Measurements from ENCODE around the gene RNF222.
A peak's percentile ranks its signal among the peaks of the same experiment; 100 is the strongest.

RNF222 gene, protein sequence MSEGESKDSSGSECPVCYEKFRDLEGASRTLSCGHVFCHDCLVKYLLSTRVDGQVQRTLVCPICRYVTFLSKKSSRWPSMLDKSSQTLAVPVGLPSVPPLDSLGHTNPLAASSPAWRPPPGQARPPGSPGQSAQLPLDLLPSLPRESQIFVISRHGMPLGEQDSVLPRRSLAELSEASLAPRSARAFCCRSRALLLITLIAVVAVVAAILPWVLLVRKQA
- 0 to 0.24 reads per million in 2 experiments for total RNA-seq

DNA sequence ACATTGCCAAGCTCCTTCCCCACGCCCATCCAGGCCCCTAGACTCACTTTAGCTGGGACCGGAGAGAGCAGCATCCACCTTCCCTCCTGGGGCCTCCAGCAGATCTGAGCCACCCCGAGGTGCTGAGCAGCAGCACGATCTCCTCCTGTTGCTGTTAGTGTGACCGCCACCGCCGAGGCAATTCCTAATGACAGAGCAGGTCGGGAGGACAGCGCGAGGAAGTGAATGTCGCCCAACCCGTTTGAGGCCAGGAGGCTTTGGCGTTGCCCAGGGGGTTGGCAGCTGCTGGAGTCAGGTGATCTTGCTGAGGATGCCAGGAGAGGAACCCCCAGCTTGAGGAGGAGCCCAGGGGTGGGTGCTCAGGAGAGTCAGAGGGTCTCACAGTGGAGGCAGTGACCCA lies at the start of gene RNF222:
RNF222 (minus strand) TSS at position 192 of the 400 bp plus-strand sequence. CDS start 4,366 bp downstream, outside the sequence.
- DNase-seq (ENCODE audit: low read depth), result no peak

DNA sequence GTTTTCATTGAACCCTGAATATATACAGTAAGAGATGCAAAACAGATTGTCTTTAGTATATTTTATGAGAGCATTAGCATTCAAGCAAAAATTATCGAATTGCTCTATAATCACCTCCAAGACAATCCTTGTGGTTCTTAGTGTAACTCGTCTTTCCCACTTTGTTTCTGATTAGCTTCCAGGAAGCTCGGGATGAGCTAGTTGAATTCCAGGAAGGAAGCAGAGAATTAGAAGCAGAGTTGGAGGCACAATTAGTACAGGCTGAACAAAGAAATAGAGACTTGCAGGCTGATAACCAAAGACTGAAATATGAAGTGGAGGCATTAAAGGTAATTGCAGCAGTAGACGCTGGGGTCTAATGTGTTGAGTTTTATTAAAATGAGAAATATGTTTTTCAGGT lies 47.9 kb upstream of the RNF222 start:
- DNase-seq (ENCODE audit: low read depth), result no peak

DNA sequence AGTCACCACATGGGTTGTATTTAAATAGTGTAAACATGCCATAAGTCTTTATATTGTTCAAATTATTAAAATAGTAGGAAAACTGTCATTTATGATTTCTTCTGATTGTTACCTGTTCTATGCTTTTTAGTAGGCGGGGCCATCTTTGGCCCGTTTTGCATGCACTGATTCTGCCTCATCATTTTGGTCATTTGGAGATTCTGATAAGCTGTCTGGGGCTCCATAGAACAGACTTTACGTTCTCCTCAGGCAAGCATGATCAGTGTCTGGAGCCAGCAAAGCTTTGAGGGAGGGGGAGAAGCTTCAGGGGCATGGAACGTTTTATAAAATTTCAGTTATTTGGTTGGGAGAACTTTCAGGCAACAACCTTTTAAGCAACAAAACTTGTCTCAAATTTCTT lies 46.9 kb upstream of the RNF222 start:
- DNase-seq (ENCODE audit: low read depth), result no peak

DNA sequence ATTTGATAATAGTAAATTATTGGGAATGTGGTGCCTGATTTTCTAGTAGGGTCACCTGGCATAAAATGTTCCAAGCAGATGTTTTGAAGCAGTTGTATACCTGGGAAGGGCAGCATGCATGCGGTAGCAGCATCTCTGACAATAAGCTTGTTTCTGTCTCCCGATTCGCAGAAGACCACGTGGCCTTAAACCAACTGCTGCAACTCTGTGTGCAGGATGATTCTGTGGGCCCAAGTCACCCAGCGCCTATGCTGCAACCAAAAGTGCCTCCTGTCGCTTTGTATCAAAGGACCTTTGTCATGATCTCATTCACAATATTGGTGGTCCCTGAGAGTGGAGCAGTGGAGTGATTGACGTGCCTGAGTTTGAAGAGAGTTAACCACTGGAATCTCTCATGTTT lies 46.1 kb upstream of the RNF222 start:
- DNase-seq (ENCODE audit: low read depth), result no peak

DNA sequence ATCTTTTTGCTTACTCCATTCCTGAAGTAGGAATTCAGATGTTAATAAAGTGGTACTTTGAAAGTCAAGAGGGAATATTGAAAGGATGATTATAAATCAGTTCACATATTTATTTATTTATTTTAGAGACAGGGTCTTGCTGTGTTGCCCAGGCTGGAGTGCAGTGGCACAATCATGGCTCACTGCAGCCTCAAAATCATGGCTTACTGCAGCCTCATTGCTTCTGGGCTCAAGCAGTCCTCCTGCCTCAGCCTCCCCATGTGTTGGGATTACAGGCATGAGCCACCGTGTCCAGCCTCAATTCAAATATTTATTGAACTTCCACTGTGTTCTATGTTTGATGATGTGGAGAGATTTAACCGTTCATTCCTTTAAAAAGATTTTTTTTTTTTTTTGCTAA lies 44.7 kb upstream of the RNF222 start:
- DNase-seq (ENCODE audit: low read depth), result no peak

DNA sequence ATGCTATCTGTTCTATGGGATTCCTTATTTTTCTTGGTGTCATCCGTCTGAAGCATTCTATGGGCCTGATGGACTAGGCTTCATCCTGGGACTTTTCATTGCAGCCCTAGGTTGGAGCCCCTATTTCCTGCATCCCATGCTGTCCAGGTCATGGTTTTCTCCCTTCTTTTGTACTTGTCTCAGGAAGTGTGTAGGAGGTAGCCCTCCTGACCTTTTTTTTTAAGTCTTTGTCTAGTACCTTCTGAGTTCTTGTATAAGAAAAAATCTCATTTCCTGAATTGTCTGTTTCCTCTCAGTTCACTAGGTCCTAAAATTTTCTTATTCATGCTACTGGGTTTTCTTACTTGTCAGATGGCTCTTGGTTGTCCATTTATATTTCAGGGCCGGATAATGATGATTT lies 44.1 kb upstream of the RNF222 start:
- no peak for DNase-seq (ENCODE audit: low read depth)

DNA sequence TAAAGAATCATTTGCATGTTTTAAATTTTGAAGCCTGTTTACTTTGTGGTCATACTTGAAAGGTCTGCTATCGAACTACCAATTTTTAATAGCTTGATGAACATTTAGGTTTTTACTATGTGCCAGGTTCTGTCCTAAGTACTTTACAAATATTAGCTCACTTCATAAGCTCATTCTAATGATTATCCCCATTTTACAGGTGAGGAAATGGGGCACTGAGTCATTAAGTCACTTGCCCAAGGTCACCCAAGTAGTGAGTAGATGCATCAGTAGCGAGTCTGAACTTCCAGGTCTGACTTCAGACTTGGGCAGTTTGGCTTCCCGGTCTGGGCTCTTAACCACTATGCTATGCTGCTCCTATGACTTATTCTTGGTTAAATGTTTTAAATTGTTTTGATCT lies 42.1 kb upstream of the RNF222 start:
- no peak for DNase-seq (ENCODE audit: low read depth)

DNA sequence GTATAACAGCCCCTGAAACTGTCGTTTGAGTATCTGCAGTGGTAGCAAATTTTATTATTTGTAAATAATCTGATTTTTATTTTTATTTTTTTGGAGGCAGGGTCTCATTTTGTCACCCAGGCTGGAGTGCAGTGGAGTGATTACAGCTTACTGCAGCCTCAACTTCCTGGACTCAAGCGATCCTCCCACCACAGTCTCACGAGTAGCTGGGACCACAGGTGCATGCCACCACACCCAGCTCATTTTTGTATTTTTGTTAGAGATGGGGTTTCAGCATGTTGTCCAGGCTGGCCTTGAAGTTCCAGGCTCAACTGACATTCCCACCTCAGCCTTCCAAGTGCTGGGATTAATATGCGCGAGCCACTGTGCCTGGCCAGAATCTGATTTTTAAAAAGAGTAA lies 40.8 kb upstream of the RNF222 start:
- no peak for DNase-seq (ENCODE audit: low read depth)

DNA sequence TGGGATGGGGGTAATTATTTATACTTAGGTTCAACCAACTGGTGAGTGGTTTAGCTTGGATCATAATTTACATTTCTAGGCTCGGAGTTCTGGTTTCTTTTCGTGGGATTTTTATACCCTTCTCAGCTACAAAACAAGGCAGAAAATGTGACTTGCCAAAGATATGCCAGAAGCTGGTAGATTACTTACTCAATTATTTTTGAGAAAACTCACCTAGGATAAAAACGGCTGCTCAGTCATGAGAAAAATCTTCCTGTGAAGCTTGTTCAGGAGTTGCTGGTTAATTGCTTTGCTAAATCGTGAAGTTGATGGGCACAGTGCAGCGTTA lies 39.2 kb upstream of the RNF222 start:
- DNase-seq (ENCODE audit: low read depth), result no peak

DNA sequence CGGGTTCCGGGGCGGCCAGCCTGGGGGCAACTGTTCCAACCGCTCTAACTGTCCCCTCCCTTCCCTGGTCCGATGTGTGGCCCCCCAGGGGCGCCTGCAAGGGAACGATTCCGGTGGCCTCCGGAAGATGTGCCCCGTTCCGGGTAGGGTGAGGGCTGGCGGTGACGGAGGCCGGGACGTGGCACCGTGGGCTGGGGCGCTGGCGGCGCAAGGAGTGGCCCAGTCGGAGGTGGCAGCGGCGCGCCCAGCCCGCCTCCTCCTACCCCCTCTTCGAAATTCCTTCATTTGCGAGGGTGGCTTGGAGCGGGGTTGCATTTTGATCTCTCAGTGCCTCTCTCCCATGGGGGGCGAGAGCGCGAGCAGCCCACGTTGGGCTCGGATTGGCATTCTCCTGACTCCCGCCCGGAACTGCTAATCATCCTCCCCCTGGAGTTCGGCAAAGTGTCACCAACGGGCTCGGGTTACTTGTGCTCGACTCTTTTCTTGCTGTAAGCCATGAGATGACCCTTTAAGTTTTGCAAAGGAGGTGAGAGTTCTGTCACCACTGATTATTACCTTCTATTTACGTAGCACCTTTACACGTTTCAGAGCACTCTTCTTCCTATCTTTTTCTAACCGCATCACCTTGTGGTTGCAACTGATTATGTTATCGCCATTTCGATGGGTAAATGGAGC lies 38.7 kb upstream of the RNF222 start:
- DNase-seq (ENCODE audit: low read depth), result peak; percentile 39

DNA sequence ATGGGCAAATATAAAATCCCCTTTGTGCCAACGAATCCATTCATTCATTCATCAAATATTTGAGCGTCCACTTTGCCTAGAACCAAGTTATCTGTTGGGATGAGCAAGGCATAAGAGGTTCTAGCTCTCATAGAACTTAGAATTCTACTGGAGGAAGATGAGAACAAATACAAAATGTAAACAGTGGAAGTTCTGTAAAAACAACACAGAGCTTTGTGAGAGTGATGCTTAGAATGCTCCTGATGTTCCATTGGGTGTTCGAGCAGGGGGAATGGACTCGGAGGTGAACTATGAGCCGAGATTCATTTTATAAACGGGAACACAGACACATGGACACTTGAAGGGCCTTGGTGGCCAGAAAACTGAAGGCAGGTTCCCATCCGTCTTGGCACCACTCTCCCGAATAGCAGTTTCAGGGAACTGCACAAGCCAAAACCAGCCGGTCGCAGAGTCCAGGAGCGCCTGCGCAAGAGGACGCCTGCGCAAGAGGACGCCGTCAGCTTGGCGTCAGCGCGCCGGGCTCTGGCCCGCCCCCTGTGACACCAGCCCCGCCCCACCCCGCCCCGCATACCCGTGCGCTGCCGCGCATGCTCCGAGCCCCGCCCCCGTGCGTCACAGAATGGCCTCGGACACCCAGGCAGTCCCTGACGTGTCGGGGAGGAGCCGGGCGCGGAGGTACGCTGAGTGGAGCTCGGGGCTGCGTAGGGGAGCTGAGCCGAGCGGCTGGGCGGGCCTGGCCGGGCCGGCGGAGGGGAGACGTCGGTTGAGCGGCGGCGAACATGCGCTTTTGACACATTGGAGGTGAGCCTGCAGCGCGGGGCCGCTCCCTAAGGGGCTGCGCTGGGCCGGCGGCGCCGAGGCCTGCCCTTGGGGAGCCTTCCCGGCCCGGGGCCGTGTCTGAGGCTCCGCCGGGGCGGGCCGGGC lies 37.9 kb upstream of the RNF222 start, which contains the start of gene NDEL1:
NDEL1 (plus strand) TSS at position 640 of the 924 bp plus-strand sequence. CDS start 8,388 bp downstream, outside the sequence.
- DNase-seq (ENCODE audit: low read depth), result peak; percentile 99

DNA sequence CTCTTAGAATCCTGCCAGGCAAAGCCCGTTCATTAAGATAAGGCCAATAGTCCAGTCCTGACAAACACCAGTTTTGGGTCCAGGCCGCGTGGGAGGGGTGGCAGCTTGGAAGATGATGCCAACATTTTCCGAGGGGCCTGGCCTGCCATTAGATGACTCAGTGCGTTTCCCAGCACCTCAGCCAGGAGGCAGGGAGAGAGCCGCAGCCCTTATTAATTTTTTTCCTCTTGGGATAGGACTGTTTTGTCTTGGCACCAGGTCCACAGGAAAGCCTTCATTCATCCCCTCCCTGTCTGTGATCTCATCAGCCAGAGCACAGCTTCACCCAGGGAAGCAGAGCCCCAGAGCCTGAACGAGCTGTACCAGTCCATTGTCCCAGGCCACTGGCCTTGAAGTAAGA lies 33.3 kb upstream of the RNF222 start:
- no peak for DNase-seq (ENCODE audit: low read depth)

DNA sequence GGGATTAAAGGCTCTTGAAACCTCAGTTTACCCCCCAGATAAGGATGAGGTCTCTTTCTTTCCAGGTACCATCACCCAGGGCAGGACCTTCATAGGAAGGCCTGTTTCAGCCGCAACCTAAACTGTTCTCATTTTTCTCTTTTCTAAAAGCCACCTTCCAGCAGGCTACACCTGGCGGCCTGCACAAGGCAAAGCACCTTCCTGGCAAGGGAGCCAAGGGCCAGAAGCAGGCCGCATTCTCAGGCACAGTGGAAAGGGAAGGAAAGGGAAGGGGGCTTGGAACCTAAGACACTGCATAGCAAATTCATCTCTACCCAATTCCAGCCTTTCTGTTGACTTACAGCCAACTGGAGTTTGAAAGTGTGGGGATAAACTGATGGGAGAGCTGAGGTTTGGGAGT lies 29.2 kb upstream of the RNF222 start:
- DNase-seq (ENCODE audit: low read depth), result no peak

DNA sequence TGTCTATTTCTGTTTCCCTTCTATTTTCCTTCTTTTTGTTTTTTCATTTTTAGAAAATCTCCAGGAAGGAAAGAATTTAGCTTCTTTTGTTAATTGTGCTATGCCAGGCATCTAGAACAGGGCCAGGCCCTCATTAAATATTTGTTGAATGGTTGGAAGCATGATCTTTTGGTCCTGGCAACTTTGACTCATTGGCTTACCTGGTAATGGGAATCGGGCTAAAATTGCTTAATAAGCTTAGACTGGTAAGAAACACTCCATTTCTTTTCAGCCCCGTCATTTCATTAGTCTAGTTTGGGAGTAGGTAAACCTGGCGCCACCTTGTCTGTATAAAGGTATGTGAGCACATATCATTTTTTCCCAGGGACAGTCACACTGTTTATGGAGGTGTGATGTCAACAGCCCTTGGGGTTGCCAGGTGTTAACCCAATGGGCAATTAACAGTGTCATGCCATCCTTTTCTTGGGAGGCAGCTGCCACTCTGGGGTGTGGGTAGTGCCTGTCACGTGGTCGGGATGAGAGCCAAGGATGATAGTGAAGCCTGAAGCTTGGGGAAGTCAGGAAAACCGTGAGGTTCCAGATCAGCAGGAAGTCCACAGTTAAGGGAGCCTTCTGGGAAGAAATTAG lies 28.6 kb upstream of the RNF222 start:
- no peak for DNase-seq (ENCODE audit: low read depth)

DNA sequence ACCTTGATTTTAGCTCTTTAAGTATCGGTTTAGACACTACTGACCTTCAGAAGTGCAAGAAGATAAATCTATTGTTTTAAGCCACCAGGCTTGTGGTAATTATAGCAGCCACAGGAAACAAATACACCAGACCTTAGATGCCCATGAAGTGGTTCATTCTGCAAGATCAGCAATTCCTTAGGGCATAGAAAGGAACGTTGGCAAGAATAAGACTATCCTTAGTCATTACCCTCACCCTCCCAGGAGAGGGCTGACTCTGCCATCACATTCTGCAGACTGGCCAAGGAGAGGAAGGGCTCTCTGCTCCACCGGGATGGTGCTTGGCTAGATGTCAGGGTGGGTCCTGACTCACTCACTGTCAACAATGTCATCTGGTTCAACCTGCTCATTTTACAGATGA lies 23.9 kb upstream of the RNF222 start:
- DNase-seq (ENCODE audit: low read depth), result no peak

DNA sequence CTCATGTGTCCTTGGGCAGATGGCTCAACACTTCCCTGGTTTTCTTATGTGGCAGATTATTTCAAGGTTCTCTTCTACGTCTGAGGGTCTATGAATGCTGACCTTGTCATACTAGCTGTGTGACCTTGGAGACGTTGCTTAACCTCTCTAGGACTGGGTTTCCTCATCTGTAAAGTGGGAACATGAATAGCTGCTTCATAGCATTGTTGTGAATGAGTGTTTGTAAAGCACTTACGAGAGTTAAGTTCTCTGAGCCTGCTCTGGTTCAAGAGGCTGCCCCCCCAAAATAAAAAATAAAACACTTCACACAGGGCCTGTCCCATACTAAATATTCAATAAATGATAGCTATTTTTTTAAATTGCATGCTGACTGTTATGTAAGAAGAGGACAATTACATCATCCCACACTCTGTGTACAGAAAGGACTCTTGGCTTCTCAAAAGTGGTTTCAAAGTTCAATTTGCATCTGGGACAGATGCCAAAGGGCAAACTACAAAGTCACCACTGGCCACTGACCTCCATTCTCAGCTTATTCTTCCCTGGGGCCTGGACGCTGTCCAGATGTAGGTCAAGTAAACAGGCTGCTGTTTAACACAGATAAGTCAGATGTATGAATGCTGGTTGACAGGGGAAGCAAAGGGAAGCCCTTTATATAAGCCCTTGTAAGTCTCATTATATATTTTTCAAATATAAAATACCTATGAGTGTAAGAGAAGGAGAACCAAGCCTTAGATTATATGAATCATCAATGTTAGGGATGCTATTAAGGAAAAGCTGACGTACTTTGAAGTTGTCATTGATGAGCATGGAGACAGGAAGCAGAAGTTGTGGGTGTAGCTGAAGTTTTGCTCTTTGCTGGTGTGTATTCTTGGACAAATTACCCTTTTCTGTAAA lies 22.7 kb upstream of the RNF222 start:
- DNase-seq (ENCODE audit: low read depth), result no peak

DNA sequence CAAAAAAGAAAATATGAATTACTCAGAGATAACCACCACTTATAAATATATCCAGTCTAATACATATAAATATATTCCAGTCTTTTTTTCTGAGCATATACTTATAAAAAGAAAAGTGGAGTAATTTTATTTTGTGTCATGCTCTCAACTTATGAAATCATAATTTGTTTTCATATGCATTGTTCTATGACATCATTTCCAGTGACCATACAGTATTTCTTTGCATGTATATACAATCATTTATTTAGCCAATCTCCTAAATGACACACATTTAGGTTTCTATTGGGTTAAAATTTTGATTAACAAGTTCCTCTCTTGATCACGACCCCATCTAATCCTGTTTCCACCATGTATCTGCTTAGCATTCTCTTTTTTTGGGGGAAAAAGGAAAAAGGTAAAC lies 21.7 kb upstream of the RNF222 start:
- no peak for DNase-seq (ENCODE audit: low read depth)

DNA sequence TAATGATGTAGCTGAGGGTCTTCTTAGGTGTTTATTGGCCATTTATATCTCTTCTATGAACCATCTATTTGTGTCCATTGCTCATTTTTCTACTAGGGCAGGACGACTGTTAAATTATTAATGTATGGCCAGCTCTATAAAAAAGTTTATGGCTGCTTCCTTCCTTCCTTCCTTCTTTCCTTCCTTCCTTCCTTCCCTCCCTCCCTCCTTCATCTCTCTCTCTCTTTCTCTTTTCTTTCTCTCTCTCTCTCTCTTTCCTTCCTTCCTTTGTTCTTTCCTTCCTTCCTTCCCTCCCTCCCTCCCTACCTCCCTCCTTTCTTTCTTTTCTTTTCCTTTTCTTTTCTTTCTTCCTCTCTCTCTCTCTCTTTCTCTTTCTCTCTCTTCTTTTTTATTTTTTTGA lies 20.8 kb upstream of the RNF222 start:
- DNase-seq (ENCODE audit: low read depth), result no peak

DNA sequence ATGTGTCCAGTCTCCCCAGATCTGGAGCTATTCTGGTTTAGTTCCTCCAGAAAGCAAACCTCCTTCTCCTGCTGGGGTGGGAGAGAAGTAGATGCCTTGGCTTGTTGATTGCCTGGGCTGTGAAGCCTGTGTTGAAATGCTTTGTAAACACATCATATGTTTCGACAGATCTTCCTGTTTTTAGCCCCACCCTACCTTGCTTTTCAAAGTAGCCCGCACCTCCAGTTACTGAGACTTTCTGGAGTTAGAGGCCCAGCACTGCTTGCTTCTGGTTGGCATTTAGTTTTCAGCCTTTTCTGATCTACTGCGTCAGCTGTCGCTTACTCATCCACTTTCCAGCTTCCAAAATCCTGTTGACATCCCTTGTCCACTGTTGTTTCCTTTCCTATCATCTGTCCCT lies 20.2 kb upstream of the RNF222 start:
- no peak for DNase-seq (ENCODE audit: low read depth)

DNA sequence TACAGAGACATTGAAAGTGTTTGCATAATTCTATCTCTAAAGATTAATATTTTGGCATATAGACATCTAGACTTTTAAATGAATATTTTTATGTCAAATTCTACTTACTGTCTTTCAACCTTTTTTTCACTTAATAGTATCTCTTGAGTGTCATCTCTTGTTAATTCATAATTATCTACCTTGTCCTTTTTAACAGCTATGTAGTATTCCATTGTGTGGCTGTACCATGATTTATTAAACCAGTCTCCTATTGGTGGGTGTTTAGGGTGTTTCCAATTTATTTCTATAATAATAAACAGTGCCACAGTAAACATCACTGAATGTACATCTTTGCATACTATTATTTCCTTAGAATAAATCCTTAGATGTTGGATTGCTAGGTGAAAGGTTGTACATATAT lies 16.3 kb upstream of the RNF222 start:
- no peak for DNase-seq (ENCODE audit: low read depth)

DNA sequence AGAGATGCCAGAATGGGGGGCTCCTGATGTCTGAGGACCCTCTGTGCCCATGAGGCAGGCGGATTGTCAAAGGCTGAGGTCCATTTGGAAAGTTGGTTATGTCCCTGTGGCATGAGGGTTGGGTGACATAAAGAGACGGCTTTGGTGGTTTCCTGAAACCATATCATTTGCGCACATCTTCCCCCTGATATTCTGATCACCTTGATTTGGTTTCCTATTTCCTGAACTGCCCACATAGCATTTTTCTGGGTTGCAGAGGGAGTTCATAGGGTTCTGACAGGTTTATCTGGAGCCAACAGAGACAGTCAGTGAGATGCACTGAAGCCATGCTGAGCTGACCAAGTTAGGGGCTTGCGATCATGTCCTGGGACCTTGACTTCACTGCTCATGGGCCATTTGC lies 15.7 kb upstream of the RNF222 start:
- no peak for DNase-seq (ENCODE audit: low read depth)

Measured in T follicular helper cell (primary cell).